ENCODE results near the gene TEX29.

The TEX29 gene

GRCh38 chr13:111312944-111313590, 7.4 kb upstream of the TEX29 start:
- Histone ChIP-seq H3K4me3 (IDR thresholded peaks at IDR 0.05; ENCODE audit: insufficient read depth, low read depth, low read length) (no peak overlapping the region), H3K9ac (no peak overlapping the region), H3K27ac (no peak overlapping the region), H3K4me2 (no peak overlapping the region), H3K36me3 (ENCODE audit: insufficient read depth) (no peaks in the 10 kb centered on the region), H4K20me1 (ENCODE audit: insufficient read depth) (no peaks in the 10 kb centered on the region), H3K27me3 (ENCODE audit: insufficient read depth, low read depth) (no peaks in the 10 kb centered on the region), H2AFZ (ENCODE audit: low read depth) (no peak overlapping the region), H3K4me1 (ENCODE audit: low read depth, poor library complexity, severe bottlenecking) (no peaks in the 10 kb centered on the region), H3K79me2 (ENCODE audit: insufficient read depth, low read depth) (no peaks in the 10 kb centered on the region)
- no peak for TF ChIP-seq CTCF (conservative IDR thresholded peaks at IDR 0.05; ENCODE audit: low read depth, low read length)

GRCh38 chr13:111313911-111314425, 6.5 kb upstream of the TEX29 start:
- Histone ChIP-seq H3K36me3 (ENCODE audit: insufficient read depth) (no peaks in the 10 kb centered on the region), H3K4me2 (no peak overlapping the region), H2AFZ (ENCODE audit: low read depth) (no peak overlapping the region), H3K27me3 (ENCODE audit: insufficient read depth, low read depth) (no peaks in the 10 kb centered on the region), H4K20me1 (ENCODE audit: insufficient read depth) (no peaks in the 10 kb centered on the region), H3K4me3 (IDR thresholded peaks at IDR 0.05; ENCODE audit: insufficient read depth, low read depth, low read length) (no peak overlapping the region), H3K79me2 (ENCODE audit: insufficient read depth, low read depth) (no peaks in the 10 kb centered on the region), H3K27ac (no peak overlapping the region), H3K4me1 (ENCODE audit: low read depth, poor library complexity, severe bottlenecking) (no peaks in the 10 kb centered on the region), H3K9ac (no peak overlapping the region)
- no peak for TF ChIP-seq CTCF (conservative IDR thresholded peaks at IDR 0.05; ENCODE audit: low read depth, low read length)

- TF ChIP-seq CTCF (conservative IDR thresholded peaks at IDR 0.05; ENCODE audit: low read depth, low read length), result no peak
- no peaks in the 10 kb centered on the region for H3K79me2 ChIP-seq (ENCODE audit: insufficient read depth, low read depth)
- H3K4me3 ChIP-seq (IDR thresholded peaks at IDR 0.05; ENCODE audit: insufficient read depth, low read depth, low read length), result no peak overlapping the region
- H3K36me3 ChIP-seq (ENCODE audit: insufficient read depth), result no peaks in the 10 kb centered on the region
- no peak overlapping the region for H3K27ac ChIP-seq
- no peaks in the 10 kb centered on the region for H3K4me1 ChIP-seq (ENCODE audit: low read depth, poor library complexity, severe bottlenecking)
- no peaks in the 10 kb centered on the region for H3K27me3 ChIP-seq (ENCODE audit: insufficient read depth, low read depth)
- no peak overlapping the region for H3K4me2 ChIP-seq
- no peak overlapping the region for H2AFZ ChIP-seq (ENCODE audit: low read depth)
- H4K20me1 ChIP-seq (ENCODE audit: insufficient read depth), result no peaks in the 10 kb centered on the region
- no peak overlapping the region for H3K9ac ChIP-seq
These were observed 5.6 kb upstream of the TEX29 start for GRCh38 chr13:111314852-111315251.

GRCh38 chr13:111315347-111315995, 5.0 kb upstream of the TEX29 start:
- TF ChIP-seq CTCF (conservative IDR thresholded peaks at IDR 0.05; ENCODE audit: low read depth, low read length), result no peak

More at GRCh38 chr13:111315347-111315995, 5.0 kb upstream of the TEX29 start:
- no peak overlapping the region for H3K4me3 ChIP-seq (IDR thresholded peaks at IDR 0.05; ENCODE audit: insufficient read depth, low read depth, low read length)
- no peaks in the 10 kb centered on the region for H4K20me1 ChIP-seq (ENCODE audit: insufficient read depth)
- H3K27ac ChIP-seq, result no peak overlapping the region
- H3K36me3 ChIP-seq (ENCODE audit: insufficient read depth), result no peaks in the 10 kb centered on the region
- H3K4me1 ChIP-seq (ENCODE audit: low read depth, poor library complexity, severe bottlenecking), result no peaks in the 10 kb centered on the region
- H2AFZ ChIP-seq (ENCODE audit: low read depth), result no peak overlapping the region
- H3K4me2 ChIP-seq, result no peak overlapping the region
- H3K27me3 ChIP-seq (ENCODE audit: insufficient read depth, low read depth), result no peaks in the 10 kb centered on the region
- H3K9ac ChIP-seq, result no peak overlapping the region
- H3K79me2 ChIP-seq (ENCODE audit: insufficient read depth, low read depth), result no peaks in the 10 kb centered on the region

Data from KMS-11 (cell line).